SK-N-SH treated with all-trans-retinoic acid at 6 μM for 48 hours (cell line): Measurements from ENCODE around the gene RAB39A.

ENCODE experiments used
- ARNTL ChIP-seq: fragments of 450-650 bp; formaldehyde crosslinking; IDR thresholded peaks from 2 replicates; pipeline ENCODE4 v1.5.0; 2020; ENCODE audit warnings: low read depth, mild to moderate bottlenecking, moderate library complexity, borderline replicate concordance
- BACH2 ChIP-seq: fragments of 250-450 bp; sonication (Bioruptor Pico); IDR thresholded peaks from 2 replicates; pipeline ENCODE4 v1.9.0; 2021; ENCODE audit warnings: mild to moderate bottlenecking, borderline replicate concordance
- OSR1 ChIP-seq: fragments of 250-450 bp; sonication (Bioruptor Pico); IDR thresholded peaks from 2 replicates; pipeline ENCODE4 v1.8.0; 2022; ENCODE audit warnings: moderate library complexity, mild to moderate bottlenecking, inconsistent platforms
- PPARA ChIP-seq: fragments of 250-450 bp; sonication (Bioruptor Pico); IDR thresholded peaks from 2 replicates; pipeline ENCODE4 v1.5.0; 2020; ENCODE audit warnings: mild to moderate bottlenecking, borderline replicate concordance
- RARB ChIP-seq: fragments of 250-450 bp; sonication (Bioruptor Pico); IDR thresholded peaks from 2 replicates; pipeline ENCODE4 v1.8.0; 2021; ENCODE audit warnings: mild to moderate bottlenecking, moderate library complexity
- SNAI2 ChIP-seq: fragments of 250-450 bp; sonication (Bioruptor Pico); IDR thresholded peaks from 2 replicates; pipeline ENCODE4 v1.5.0; 2020; ENCODE audit warnings: mild to moderate bottlenecking, moderate library complexity
- TCF4 ChIP-seq: fragments of 250-450 bp; sonication (Bioruptor Pico); IDR thresholded peaks from 2 replicates; pipeline ENCODE4 v1.8.0; 2021; ENCODE audit warnings: mild to moderate bottlenecking, moderate library complexity, borderline replicate concordance
- TOX ChIP-seq: fragments of 250-450 bp; sonication (Bioruptor Pico); IDR thresholded peaks from 2 replicates; pipeline ENCODE4 v1.8.0; 2021; ENCODE audit warnings: mild to moderate bottlenecking, moderate library complexity, borderline replicate concordance
- ZFP30 ChIP-seq: fragments of 450-650 bp; formaldehyde crosslinking; IDR thresholded peaks from 2 replicates; pipeline ENCODE4 v1.5.0; 2022; ENCODE audit warnings: mild to moderate bottlenecking, moderate library complexity
- ZNF565 ChIP-seq: fragments of 450-650 bp; formaldehyde crosslinking; conservative IDR thresholded peaks from 2 replicates; pipeline ENCODE4 v1.5.0; 2020; ENCODE audit warnings: low read depth, mild to moderate bottlenecking, moderate library complexity
- ZNF70 ChIP-seq: fragments of 450-650 bp; formaldehyde crosslinking; IDR thresholded peaks from 2 replicates; pipeline ENCODE4 v1.5.0; 2020; ENCODE audit warnings: mild to moderate bottlenecking, moderate library complexity
- TF ChIP-seq, protein P1 (sequence below): fragments of 250-450 bp; sonication (Bioruptor Pico); IDR thresholded peaks from 2 replicates; pipeline ENCODE4 v1.8.0; 2020; ENCODE audit warnings: mild to moderate bottlenecking, moderate library complexity, borderline replicate concordance

DNA sequence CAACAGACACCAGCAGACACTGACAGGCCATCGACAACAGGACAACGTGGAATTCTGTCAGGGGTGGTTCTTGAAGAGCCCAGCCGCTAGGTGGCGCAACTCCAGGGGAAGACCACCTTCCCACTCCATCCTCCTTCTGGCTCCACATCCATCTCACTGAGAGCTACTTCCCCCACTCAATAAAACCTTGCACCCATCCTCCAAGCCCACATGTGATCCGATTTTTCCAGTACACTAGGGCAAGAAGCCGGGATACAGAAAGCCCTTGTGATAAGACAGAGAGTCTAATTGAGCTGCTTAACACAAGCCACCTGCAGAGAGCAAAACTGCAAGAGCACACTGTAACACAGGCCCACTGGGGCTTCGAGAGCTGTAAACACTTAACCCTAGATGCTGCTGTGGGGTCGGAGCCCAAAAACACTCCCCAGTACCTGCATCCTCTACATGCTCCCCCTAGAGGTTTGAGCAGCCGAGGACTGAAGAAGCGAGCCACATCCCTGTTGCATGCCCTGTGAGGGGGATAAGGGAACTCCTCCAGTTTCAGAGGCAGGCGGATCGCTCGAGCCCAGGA, 11.5 kb upstream of the RAB39A start:
- TF ChIP-seq ZNF70 (CRISPR knock-in tag) (no peak), PPARA (CRISPR knock-in tag) (no peak), OSR1 (CRISPR knock-in tag) (no peak), BACH2 (CRISPR knock-in tag) (no peak), ZNF565 (no peak), TCF4 (CRISPR knock-in tag) (no peak), SNAI2 (CRISPR knock-in tag) (no peak), ARNTL (CRISPR knock-in tag) (no peak), RARB (CRISPR knock-in tag) (no peak), ZFP30 (no peak), TOX (CRISPR knock-in tag) (no peak)
- TF ChIP-seq, protein P1, sequence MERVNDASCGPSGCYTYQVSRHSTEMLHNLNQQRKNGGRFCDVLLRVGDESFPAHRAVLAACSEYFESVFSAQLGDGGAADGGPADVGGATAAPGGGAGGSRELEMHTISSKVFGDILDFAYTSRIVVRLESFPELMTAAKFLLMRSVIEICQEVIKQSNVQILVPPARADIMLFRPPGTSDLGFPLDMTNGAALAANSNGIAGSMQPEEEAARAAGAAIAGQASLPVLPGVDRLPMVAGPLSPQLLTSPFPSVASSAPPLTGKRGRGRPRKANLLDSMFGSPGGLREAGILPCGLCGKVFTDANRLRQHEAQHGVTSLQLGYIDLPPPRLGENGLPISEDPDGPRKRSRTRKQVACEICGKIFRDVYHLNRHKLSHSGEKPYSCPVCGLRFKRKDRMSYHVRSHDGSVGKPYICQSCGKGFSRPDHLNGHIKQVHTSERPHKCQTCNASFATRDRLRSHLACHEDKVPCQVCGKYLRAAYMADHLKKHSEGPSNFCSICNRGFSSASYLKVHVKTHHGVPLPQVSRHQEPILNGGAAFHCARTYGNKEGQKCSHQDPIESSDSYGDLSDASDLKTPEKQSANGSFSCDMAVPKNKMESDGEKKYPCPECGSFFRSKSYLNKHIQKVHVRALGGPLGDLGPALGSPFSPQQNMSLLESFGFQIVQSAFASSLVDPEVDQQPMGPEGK (CRISPR knock-in tag) = no peak
